Measurements from ENCODE around the gene XYLT2. TPM values are rescaled to one million over a fixed set of nuclear protein-coding genes. Genes with fewer than 3 reads are reported as not detected.
A peak's percentile ranks its signal among the peaks of the same experiment; 100 is the strongest.

Gene XYLT2
- total and polyA plus RNA-seq, 10 of the 15 experiments (the other 5 are each of a cell fraction or from before 2014, with no cell fraction given): 0.82 to 20.6 (median 13.0) TPM

GRCh38 chr17:50297407-50297865 lies 48.5 kb upstream of the XYLT2 start (continued):
- TF ChIP-seq RCOR1 (conservative IDR thresholded peaks at IDR 0.05; ENCODE audit: low read depth, low read length) (no peak), YBX1 (IDR thresholded peaks at IDR 0.05) (no peak), POU2F2 (IDR thresholded peaks at IDR 0.05; ENCODE audit: borderline replicate concordance, low read depth, low read length) (peak; percentile 62; the same call in 1 of the 3 replicates), IRF4 (IDR thresholded peaks at IDR 0.05; ENCODE audit: low read depth, low read length) (no peak), EP300 (IDR thresholded peaks at IDR 0.05; ENCODE audit: borderline replicate concordance in 1 of 2, control insufficient read depth in 1 of 2, low read depth in 2 of 2, low read length in 2 of 2) (no peak), IKZF1 (conservative IDR thresholded peaks at IDR 0.05) (no peak), SREBF2 (IDR thresholded peaks at IDR 0.05; ENCODE audit: low read length) (no peak), STAT3 (IDR thresholded peaks at IDR 0.05; ENCODE audit: low read depth, low read length) (no peak), MLLT1 (IDR thresholded peaks at IDR 0.05) (no peak), FOXM1 (IDR thresholded peaks at IDR 0.05; ENCODE audit: low read depth, low read length) (peak; percentile 15; the same call in 1 of the 2 replicates), MYC (IDR thresholded peaks at IDR 0.05; ENCODE audit: insufficient read depth, insufficient read length, insufficient replicate concordance, low read length, severe bottlenecking) (no peak), ESRRA (IDR thresholded peaks at IDR 0.05; ENCODE audit: low read length) (no peak), E4F1 (IDR thresholded peaks at IDR 0.05; ENCODE audit: borderline replicate concordance, partially characterized antibody) (no peak), POLR2AphosphoS2 (IDR thresholded peaks at IDR 0.05; ENCODE audit: low read depth, low read length) (no peak), HDAC2 (IDR thresholded peaks at IDR 0.05) (no peak), ETV6 (conservative IDR thresholded peaks at IDR 0.05 in 1 of 2, IDR thresholded peaks at IDR 0.05 in 1 of 2; ENCODE audit: borderline replicate concordance in 1 of 2, low read depth in 1 of 2) (no peak), KDM1A (IDR thresholded peaks at IDR 0.05; ENCODE audit: borderline replicate concordance) (no peak), HDGF (IDR thresholded peaks at IDR 0.05) (0 out of 2 replicates have a peak, but pooled peaks have one; percentile 25), EGR1 (IDR thresholded peaks at IDR 0.05; ENCODE audit: borderline replicate concordance in 1 of 2, low read depth in 2 of 2, low read length in 2 of 2) (peak in 1 of 2 experiments; percentile 37; a peak in 1 of 3 replicates), NFIC (IDR thresholded peaks at IDR 0.05; ENCODE audit: low read depth, low read length) (no peak), PAX5 (IDR thresholded peaks at IDR 0.05; ENCODE audit: borderline replicate concordance, low read depth, low read length) (no peak), PBX3 (IDR thresholded peaks at IDR 0.05; ENCODE audit: insufficient replicate concordance, low read depth, low read length) (no peak), ZNF274 (IDR thresholded peaks at IDR 0.05; ENCODE audit: insufficient read depth, insufficient read length) (no peak), SUZ12 (IDR thresholded peaks at IDR 0.05; ENCODE audit: unreplicated experiment) (no peak), NBN (IDR thresholded peaks at IDR 0.05) (no peak), PAX8 (IDR thresholded peaks at IDR 0.05) (no peak), GABPA (IDR thresholded peaks at IDR 0.05; ENCODE audit: low read depth) (no peak), RFX5 (IDR thresholded peaks at IDR 0.05; ENCODE audit: low read depth, low read length) (no peak), CREM (IDR thresholded peaks at IDR 0.05; ENCODE audit: low read depth) (no peak)

Data from GM12878 (cell line).